ENCODE data around the gene BACE1. TPM values are rescaled to one million over a fixed set of nuclear protein-coding genes. Genes with fewer than 3 reads are reported as not detected.
A peak's percentile ranks its signal among the peaks of the same experiment; 100 is the strongest.

The BACE1 gene
- total RNA-seq, 4 donors from 2014 or later: 17.2 to 103 (median 32.7) TPM

- Histone ChIP-seq H3K27me3 (no peaks in the 10 kb centered on the region), H3K36me3 (no peaks in the 10 kb centered on the region), H3K27ac (peak overlapping the region; percentile 48 to 68), H3K9me3 (no peaks in the 10 kb centered on the region), H3K4me3 (peak overlapping the region; percentile 55 to 70), H3K4me1 (peaks cover 4 to 10% of the 10 kb centered on the region in 2 donors)
- intact Hi-C loops (cut with DNase I; ENCODE audit: low total_unique reads): loop anchor here (10.0 kb wide), 1 partner anchor 81 kb away; the partner anchor contains the start of genes PCSK7 and RNF214
- TF ChIP-seq CTCF (IDR thresholded peaks at IDR 0.05) (no peak), POLR2A (IDR thresholded peaks at IDR 0.05) (no peak)
- peak in 1 of 2 donors; percentile 33 for DNase-seq
Measured at GRCh38 chr11:117315285-117316196, 515 bp downstream of the BACE1 start.

- H3K9me3 ChIP-seq: no peaks in the 10 kb centered on the region
- peak overlapping the region; percentile 55 to 70 for H3K4me3 ChIP-seq
- H3K4me1 ChIP-seq: peaks cover 4 to 10% of the 10 kb centered on the region in 2 donors
- no peaks in the 10 kb centered on the region for H3K27me3 ChIP-seq
- intact Hi-C loops (cut with DNase I; ENCODE audit: low total_unique reads): loop anchor here (10.0 kb wide), 1 partner anchor 80 kb away; the partner anchor contains the start of genes PCSK7 and RNF214
- no peak overlapping the region for H3K27ac ChIP-seq
- TF ChIP-seq CTCF (IDR thresholded peaks at IDR 0.05) (no peak), POLR2A (IDR thresholded peaks at IDR 0.05) (no peak)
- no peaks in the 10 kb centered on the region for H3K36me3 ChIP-seq
- DNase-seq: no peak
Measured at GRCh38 chr11:117314840-117315239, 1.2 kb downstream of the BACE1 start.

GRCh38 chr11:117313828-117314768 is 2.0 kb downstream of the BACE1 start:
- no peak overlapping the region for H3K4me3 ChIP-seq
- H3K27ac ChIP-seq: no peak overlapping the region
- DNase-seq: no peak
- H3K27me3 ChIP-seq: no peaks in the 10 kb centered on the region
- TF ChIP-seq CTCF (IDR thresholded peaks at IDR 0.05): no peak
- no peak for TF ChIP-seq POLR2A (IDR thresholded peaks at IDR 0.05)
- intact Hi-C loops (cut with DNase I; ENCODE audit: low total_unique reads): loop anchor here (10.0 kb wide), 1 partner anchor 79 kb away; the partner anchor contains the start of genes PCSK7 and RNF214
- H3K36me3 ChIP-seq: no peaks in the 10 kb centered on the region
- H3K9me3 ChIP-seq: no peaks in the 10 kb centered on the region
- peaks cover 4 to 10% of the 10 kb centered on the region in 2 donors for H3K4me1 ChIP-seq

GRCh38 chr11:117313091-117313490 is 3.0 kb downstream of the BACE1 start:
- peaks cover 4 to 10% of the 10 kb centered on the region in 2 donors for H3K4me1 ChIP-seq
- H3K36me3 ChIP-seq: no peaks in the 10 kb centered on the region
- no peak overlapping the region for H3K4me3 ChIP-seq
- no peak for DNase-seq
- H3K27ac ChIP-seq: no peak overlapping the region
- no peaks in the 10 kb centered on the region for H3K27me3 ChIP-seq
- intact Hi-C loops (cut with DNase I; ENCODE audit: low total_unique reads): loop anchor here (10.0 kb wide), 1 partner anchor 78 kb away; the partner anchor contains the start of genes PCSK7 and RNF214
- H3K9me3 ChIP-seq: no peaks in the 10 kb centered on the region
- TF ChIP-seq POLR2A (IDR thresholded peaks at IDR 0.05): no peak
- TF ChIP-seq CTCF (IDR thresholded peaks at IDR 0.05): no peak

All from uterus (tissue), 4 donors.